OCI-LY7 (cell line): Measurements from ENCODE around the gene MYL5. TPM values are rescaled to one million over a fixed set of nuclear protein-coding genes. Genes with fewer than 3 reads are reported as not detected.
A peak's percentile ranks its signal among the peaks of the same experiment; 100 is the strongest.

Source experiments
- BruUV-seq: library from RNA; stranded (reverse); fragments of 400-500 nt; replicated peaks from 2 replicates; lab custom pipeline; 2021; lab: Mats Ljungman, UMichigan
- CTCF ChIA-PET: fragments of 300-600 bp; sonication (Branson Sonifier 250); formaldehyde crosslinking; loops from one replicate; lab custom pipeline; 2022; ENCODE audit warnings: antibody characterized with exemption; ENCODE audit not compliant: unreplicated experiment; lab: Charles Lee
- POLR2A ChIA-PET: fragments of 300-600 bp; sonication (Branson Sonifier 250); formaldehyde crosslinking; loops from one replicate; lab custom pipeline; 2022; ENCODE audit warnings: antibody characterized with exemption; lab: Charles Lee
- DNase-seq: peaks from one replicate; pipeline ENCODE4 v3.0.0-alpha.2; 2015; ENCODE audit warnings: low spot score
- H2AFZ ChIP-seq: fragments of 200-600 bp; sonication (generic), shearing (Covaris generic); 2 replicates; pipeline ENCODE4 v1.6.1; 2014; ENCODE audit warnings: mild to moderate bottlenecking, antibody characterized with exemption, low read length, moderate library complexity
- H3K27ac ChIP-seq: fragments of 200-600 bp; sonication (generic); 2 replicates; pipeline ENCODE4 v1.5.1; 2014; ENCODE audit warnings: mixed run types, low read depth, mild to moderate bottlenecking, moderate library complexity, low read length, inconsistent platforms; ENCODE audit not compliant: poor library complexity, severe bottlenecking
- H3K36me3 ChIP-seq: fragments of 200-600 bp; sonication (generic); 2 replicates; pipeline ENCODE4 v1.6.1; 2014; ENCODE audit warnings: mild to moderate bottlenecking, antibody characterized with exemption, low read length, moderate library complexity, mixed read lengths; ENCODE audit not compliant: insufficient read depth
- H3K4me1 ChIP-seq: fragments of 200-600 bp; sonication (generic); 2 replicates; pipeline ENCODE4 v1.5.1; 2014; ENCODE audit warnings: mild to moderate bottlenecking, low read length; ENCODE audit not compliant: insufficient read depth, poor library complexity, severe bottlenecking
- H3K4me2 ChIP-seq: fragments of 200-600 bp; sonication (generic); 2 replicates; pipeline ENCODE4 v1.6.1; 2014; ENCODE audit warnings: mild to moderate bottlenecking, low read length
- H3K4me3 ChIP-seq: fragments of 200-600 bp; sonication (generic); 2 replicates; pipeline ENCODE4 v1.5.1; 2014; ENCODE audit warnings: mild to moderate bottlenecking, low read depth, low read length; ENCODE audit not compliant: poor library complexity, severe bottlenecking
- H3K79me2 ChIP-seq: fragments of 200-600 bp; sonication (generic); 2 replicates; pipeline ENCODE4 v1.6.1; 2016; ENCODE audit warnings: low read depth, mild to moderate bottlenecking, low read length, moderate library complexity, mixed read lengths; ENCODE audit not compliant: insufficient read depth
- H3K9me2 ChIP-seq: fragments of 200-600 bp; sonication (generic); 2 replicates; pipeline ENCODE4 v1.6.1; 2016; ENCODE audit warnings: mild to moderate bottlenecking, low read length, mixed read lengths; ENCODE audit not compliant: insufficient read depth
- H3K9me3 ChIP-seq: fragments of 200-600 bp; sonication (generic); 2 replicates; pipeline ENCODE4 v1.6.1; 2014; ENCODE audit warnings: mild to moderate bottlenecking, mixed run types, low read length, mixed read lengths
- H4K20me1 ChIP-seq: fragments of 200-600 bp; sonication (generic); 2 replicates; pipeline ENCODE4 v1.6.1; 2014; ENCODE audit warnings: mild to moderate bottlenecking, antibody characterized with exemption, low read length, moderate library complexity, mixed read lengths; ENCODE audit not compliant: insufficient read depth
- CTCF ChIP-seq: fragments of 200-600 bp; sonication (generic); conservative IDR thresholded peaks from 2 replicates; pipeline ENCODE4 v1.5.1; 2014; ENCODE audit warnings: mild to moderate bottlenecking, antibody characterized with exemption, low read length, moderate library complexity, mixed read lengths
- EZH2phosphoT487 ChIP-seq: fragments of 200-600 bp; sonication (generic); IDR thresholded peaks from 2 replicates; pipeline ENCODE4 v1.6.1; 2018; ENCODE audit warnings: low read depth, borderline replicate concordance, mild to moderate bottlenecking, mixed run types, antibody characterized with exemption, low read length, moderate library complexity, mixed read lengths
- intact Hi-C: fragments of 100-400 bp; cut with micrococcal nuclease; formaldehyde crosslinking; loops from one replicate; pipeline ENCODE4 v1.10.0; 2022; ENCODE audit not compliant: unreplicated experiment
- total RNA-seq, 2 experiments: library from RNA; depleted of rRNA in 1 of 2; stranded (reverse); fragments of >200 nt in 1 of 2; shearing (Covaris generic) in 1 of 2; gene quantifications; 2 replicates each; pipeline ENCODE4 v1.2.3, GENCODE V29; 2014 to 2022

Gene MYL5
- total RNA-seq, 2 experiments from 2014 or later: 24.4 to 62.2 TPM

DNA sequence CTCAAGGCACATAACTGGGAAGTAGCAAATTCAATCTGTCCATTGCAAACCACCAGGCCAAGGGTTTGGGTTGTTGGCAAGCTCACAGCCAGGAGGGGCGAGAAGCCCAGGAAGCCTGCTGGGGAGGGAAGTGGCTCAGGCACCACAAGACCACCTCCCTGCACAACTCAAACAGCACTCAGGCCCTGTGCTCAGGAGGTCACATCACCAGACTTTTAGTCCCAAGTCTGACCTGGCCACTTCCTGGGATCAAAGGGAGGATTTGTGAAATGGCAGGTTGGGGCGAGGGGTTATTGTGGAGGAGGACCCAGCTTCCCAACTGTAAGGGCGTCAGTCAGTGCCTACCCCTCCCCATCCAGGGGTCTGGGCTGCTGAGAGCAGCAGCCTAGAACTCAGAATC is 2.6 kb upstream of the MYL5 start:
- ChIA-PET POLR2A (no interaction called here), CTCF (no interaction called here)
- no peaks in the 10 kb centered on the region for H3K9me2 ChIP-seq
- H3K9me3 ChIP-seq: no peaks in the 10 kb centered on the region
- BruUV-seq: no TSS peak
- H3K79me2 ChIP-seq: peaks cover 17% of the 10 kb centered on the region
- H2AFZ ChIP-seq: no peak overlapping the region
- intact Hi-C loops: loop anchor here (10.0 kb wide), 2 partner anchors 197 to 1043 kb away; partner anchors contain the start of gene SLBP
- no peak overlapping the region for H3K27ac ChIP-seq
- peaks cover 28% of the 10 kb centered on the region for H3K4me1 ChIP-seq
- peaks cover 38% of the 10 kb centered on the region for H3K36me3 ChIP-seq
- H4K20me1 ChIP-seq: no peaks in the 10 kb centered on the region
- H3K4me3 ChIP-seq: no peak overlapping the region
- no peak for DNase-seq
- TF ChIP-seq CTCF: no peak
- TF ChIP-seq EZH2phosphoT487: no peak
- H3K4me2 ChIP-seq: no peak overlapping the region

DNA sequence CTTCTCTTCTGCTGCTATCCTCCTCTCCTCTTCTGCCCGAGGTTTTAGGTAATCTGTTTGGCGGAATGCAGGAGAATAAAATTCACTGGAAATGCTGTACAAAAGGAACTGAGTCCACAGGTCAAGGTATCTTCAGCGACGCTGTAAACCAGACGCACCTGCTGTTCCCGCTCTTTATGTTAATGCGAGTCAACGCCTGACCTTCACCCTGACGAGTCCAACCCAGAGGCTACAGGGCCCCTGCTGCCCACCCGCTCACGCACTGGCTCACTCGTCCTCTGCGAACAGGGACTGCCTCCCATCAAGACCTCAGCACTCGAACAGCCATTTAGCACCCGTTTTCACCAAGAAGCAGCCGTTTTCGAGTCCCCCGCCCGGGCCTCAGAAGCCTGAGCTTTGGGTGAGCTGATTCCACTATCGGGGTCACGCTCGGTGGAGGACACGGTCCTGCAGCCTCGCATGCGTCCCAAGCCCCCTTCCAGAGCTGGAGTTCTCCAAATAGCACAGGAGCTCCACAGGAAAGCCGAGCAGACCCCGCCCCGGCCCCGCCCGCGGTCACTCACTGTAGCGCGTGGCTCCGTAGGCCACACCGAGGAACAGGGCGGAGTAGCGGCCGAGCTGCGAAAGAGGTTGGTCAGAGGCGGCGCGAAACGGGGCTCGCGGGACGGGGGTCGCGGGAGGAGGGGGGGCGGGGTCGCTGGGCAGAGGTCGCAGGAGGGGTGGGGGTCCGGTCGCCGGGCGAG is 822 bp upstream of the MYL5 start:
- peaks cover 17% of the 10 kb centered on the region for H3K79me2 ChIP-seq
- no peaks in the 10 kb centered on the region for H4K20me1 ChIP-seq
- BruUV-seq: no TSS peak
- H3K4me3 ChIP-seq: peak overlapping the region; percentile 98
- ChIA-PET CTCF (no interaction called here), POLR2A (no interaction called here)
- H3K36me3 ChIP-seq: peaks cover 38% of the 10 kb centered on the region
- intact Hi-C loops: loop anchor here (1.0 to 10.0 kb wide), 3 partner anchors 199 to 1041 kb away; partner anchors contain the start of gene SLBP
- peak overlapping the region; percentile 51 for H3K27ac ChIP-seq
- H3K4me1 ChIP-seq: peaks cover 46% of the 10 kb centered on the region
- H3K9me2 ChIP-seq: no peaks in the 10 kb centered on the region
- H2AFZ ChIP-seq: no peak overlapping the region; the same call in 1 of the 2 replicates
- TF ChIP-seq EZH2phosphoT487 (no peak), CTCF (no peak)
- DNase-seq: peak; percentile 32
- H3K9me3 ChIP-seq: no peaks in the 10 kb centered on the region
- H3K4me2 ChIP-seq: peak overlapping the region; percentile 96
